Cerebellar nuclear complex (tissue), 1 donor: ENCODE results near the gene RAB31.

ENCODE experiments used
- DNase-seq, 2 experiments: peaks; one replicate each; lab custom pipeline; 2025; lab: John Stamatoyannopoulos, UW

Gene RAB31

DNA sequence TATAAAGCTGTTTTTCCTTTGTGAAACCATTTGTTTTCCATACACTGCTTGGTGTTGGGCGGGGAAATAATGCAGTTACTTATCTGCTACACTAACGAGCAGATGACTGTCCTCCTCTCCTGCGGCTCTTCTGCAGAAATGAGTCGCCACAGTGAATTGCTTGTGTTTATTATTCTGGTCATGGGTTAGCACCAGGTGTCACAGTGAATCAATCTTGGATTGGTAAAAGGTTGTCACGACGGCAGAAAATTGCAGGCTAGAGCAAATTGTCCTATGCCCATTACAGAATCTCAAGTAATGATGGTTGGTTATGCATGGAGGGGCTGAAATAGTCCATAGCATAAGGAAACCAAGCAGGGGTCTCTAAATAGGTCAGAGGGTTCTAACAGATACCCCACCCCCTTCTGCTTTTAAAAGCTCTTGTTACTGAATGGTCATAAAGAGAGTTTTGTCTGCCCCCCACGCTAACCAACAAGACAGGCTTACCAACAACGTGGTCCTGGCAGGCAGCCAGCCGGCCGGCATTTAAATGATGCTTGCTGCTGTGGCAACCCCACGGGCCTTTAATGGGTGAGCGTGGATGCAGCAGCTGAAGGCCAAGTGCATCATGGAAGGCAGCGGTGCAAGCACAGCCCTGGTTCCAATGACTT, 29.5 kb downstream of the RAB31 start:
- DNase-seq = no peak

DNA sequence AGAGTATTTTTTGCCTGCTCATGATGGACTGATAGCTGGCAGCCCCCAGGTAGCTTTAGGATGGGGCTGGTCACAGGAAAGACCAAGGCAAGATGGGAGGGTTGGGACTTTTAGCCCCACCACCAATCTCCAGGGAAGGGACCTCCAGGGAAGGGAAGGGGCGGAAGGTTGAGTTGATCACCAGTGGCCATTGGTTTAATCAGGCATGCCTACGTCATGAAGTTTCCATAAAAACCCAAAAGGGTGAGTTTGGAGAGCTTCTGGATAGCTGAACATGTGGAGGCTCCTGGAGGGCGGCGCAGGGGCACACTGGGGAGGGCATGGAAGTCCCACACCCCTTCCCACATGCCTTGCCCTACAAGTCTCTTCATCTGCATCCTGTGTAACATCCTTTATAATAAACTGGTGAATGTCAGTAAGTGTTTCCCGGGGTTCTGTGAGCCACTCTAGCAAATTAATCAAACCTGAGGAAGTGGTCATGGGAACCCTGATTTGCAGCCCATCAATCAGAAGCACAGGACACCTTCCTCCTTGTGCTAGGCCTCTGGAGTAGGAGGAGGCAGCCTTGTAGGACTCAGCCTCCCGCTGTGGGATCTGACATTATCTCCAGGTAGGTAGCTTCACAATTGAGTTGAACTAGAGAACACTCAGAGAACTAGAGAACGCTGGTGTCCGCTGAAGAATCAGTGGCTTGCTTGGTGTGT, 30.3 kb downstream of the RAB31 start:
- DNase-seq = no peak

GRCh38 chr18:9739516-9739915, 31.4 kb downstream of the RAB31 start:
- no peak for DNase-seq

DNA sequence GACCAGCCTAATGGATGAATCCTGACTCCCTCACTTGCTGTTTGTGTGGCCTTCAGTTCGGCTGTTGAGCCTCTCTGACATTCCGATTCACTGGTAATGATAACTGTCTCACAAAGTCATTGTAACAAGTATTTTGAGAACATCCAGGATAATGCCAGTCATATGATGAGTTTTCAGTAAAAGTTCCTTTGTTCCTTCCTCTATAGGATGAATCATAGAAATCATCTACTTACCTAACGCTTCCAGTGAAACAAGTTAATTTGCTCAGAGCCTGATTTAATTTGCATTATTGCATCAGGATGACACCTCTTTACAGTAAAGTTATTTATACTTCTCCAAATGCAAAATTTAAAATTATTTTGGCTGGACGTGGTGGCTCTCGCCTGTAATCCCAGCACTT, 32.0 kb downstream of the RAB31 start:
- DNase-seq = no peak

DNA sequence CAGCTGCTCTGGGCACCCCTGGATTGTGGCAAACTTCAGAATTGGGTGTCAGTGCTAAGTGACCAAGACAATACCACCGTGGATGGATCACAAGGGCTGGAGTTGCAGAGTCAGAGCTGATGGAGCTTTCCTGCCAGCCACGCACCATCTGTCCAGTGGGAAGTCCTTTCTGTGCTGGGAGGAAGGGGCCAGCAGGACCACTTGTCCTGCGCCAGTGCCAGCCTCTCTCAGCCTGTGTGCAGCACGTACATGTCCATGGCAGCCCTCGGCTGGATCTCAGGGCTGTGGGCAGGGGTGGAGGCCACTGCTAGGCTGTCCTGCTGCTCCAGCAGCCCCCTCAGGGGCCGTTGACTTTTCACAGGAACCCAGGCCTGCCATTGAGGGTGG, 33.3 kb downstream of the RAB31 start:
- no peak for DNase-seq

DNA sequence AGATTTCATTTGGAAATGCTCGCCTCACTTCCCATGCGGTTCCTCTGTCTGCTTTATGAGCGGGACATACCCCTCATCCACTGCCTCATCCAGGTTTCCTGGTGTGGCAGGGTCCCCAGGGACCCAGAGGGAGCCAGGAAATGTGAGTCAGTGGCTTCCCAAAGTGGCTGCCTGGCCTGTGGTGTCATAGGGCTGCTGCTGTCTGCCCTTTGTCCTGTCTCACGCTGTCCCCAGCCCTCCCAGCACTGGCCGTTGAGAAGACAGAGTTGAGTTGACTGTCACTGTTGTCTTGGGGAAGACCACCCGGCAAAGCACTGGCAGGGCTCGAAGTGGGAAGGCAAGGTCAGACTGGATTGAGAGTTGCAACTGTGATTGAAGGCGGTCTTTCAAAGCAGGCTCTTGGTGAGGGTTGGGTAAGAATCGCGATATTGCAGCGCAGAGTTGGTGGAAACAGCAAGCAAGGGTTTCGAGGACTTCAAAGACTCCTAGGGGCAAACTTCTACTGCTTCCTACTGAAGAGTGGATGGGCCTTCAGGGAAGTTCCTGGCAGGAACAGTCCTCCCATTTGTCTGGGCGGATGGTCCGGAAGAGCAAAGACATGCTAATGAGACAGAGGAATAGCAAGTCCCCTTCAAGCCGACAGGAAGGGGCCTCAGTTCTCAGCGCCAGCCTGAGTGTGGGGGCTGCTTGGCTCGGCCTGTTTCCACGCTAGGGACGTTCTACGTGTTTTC, 33.9 kb downstream of the RAB31 start:
- no peak for DNase-seq

GRCh38 chr18:9742524-9743131, 34.5 kb downstream of the RAB31 start:
- no peak for DNase-seq

DNA sequence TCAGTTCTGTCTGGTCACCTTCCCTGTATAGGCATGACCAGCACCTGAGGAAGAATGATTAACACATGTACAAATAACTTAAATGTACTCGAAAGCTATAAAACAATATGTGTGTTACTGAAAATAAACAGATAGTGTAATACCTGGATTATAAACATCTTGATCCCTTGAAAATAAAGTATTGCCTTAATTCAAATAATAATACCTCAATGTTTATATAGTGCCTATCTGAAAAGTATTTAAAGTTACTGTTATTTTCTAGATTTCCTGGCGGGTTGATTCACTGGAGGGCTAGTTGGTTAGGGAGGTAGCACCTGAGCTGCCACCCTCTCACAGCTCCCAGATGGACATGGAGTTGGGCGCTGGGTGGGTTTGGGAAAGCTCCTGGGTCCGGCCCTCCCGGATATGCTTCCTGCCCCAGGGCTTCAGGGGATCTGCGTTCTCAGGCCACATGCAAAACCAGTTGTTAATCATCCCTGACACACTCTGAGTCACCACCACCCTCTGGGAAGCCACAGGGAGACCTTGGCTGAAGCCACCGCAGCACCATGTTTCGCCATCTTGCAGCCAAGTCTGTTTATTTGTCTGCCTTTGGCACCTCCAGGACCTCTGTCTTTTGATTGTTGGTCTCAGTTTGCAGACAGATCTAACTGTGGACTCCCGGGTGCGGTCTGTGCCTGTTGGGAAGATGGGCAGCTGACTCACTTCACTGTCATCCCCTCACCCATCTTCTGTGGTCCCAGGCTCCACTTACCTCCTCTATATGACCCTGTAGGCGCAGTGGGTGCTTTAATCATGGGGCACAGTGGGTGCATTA, 35.3 kb downstream of the RAB31 start:
- no peak for DNase-seq

GRCh38 chr18:9746958-9747357, 38.9 kb downstream of the RAB31 start:
- DNase-seq = no peak

GRCh38 chr18:9749611-9750010, 41.5 kb downstream of the RAB31 start:
- DNase-seq = no peak

- no peak for DNase-seq
These were observed 42.0 kb downstream of the RAB31 start for GRCh38 chr18:9750112-9750511.

- no peak for DNase-seq
These were observed 42.7 kb downstream of the RAB31 start for GRCh38 chr18:9750606-9751304.

DNA sequence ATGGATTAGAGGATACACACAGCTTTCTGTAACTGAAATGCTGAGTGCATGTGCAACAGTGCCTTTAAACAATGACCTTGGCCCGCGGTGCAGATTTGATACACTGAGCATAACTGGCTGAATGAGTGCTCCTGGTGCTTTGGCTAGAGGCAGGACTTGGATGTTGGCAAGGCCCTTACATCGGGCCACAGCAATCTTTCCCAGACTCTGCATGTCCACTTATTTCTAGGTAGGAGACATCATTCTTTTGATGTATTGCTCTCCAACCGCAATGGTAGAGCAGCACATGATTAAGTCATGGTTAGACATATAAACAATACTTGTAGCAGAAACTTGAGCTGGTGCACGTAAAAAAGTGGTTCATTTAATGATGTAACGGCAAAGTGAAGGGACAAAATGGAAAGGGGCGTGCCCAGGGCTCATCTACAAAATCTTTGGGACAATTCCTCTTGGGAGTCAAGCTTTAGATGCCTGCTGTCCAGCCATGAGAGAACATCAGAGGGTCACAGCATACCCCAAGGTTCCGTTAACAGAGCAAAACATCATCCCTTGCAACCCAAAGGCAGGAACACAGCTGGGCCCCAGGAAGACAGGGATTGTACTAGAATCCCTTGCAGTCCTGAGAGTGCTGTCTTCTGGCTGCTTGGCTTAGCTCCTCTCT, 43.4 kb downstream of the RAB31 start:
- no peak for DNase-seq

- no peak for DNase-seq
These were observed 45.7 kb downstream of the RAB31 start for GRCh38 chr18:9753846-9754245.

- no peak for DNase-seq
These were observed 47.0 kb downstream of the RAB31 start for GRCh38 chr18:9755110-9755509.

GRCh38 chr18:9755615-9756014, 47.5 kb downstream of the RAB31 start:
- DNase-seq = no peak

DNA sequence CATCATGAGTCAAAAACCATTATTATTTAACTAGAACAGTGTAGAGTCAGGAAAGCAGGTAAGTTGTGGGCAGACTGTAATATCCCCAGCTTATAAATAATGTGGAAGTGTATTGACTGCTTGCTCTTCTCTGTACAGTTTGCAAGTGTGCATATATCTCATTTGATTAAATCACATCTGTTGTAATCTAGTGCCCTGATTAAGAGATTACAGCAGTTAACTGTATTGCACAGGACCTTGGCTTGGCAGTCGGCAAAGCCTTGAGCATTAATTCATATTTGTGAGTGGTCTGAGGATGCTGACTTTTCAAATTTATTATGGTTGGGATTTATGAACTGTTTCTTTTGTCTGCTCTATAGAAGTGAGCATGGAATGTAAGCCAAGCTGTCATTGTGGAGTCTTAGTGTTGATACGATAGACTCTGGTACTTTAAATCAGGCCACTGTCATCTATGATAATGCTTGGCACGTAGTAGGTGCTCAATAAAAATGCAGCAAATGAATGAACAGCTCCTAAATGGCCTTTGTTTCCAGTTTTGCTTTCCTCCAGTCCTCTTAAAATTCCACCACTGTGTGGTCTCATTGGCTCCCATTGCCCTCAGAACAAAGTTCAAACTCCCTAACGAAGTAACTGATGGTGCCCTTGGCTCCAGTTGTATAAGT, 48.3 kb downstream of the RAB31 start:
- no peak for DNase-seq

DNA sequence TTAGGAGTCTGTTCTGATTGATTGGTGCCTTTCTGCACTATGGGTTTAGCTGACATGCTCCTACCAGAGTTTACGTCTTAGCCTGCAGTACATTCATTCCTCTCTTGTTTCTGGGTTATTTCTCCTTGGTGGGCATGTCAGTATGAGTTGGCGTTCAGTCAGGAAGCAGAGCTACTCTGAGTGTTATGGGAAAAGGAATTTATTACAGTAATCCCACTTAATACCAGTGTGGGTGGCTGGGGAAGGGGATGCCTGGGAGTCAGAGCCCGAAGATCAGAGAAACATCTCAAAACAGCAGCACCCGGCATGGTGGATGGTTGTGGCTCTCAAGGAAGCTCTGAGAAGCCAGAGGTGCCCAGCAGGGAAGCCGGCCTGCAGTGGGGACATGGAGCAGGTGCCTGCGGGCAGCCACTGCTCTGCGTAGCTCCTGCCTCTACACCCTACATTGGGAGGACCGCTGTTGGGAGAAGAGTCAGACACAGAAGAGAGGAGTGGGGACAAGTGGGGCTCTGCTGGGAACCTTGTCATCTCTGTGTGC, 48.9 kb downstream of the RAB31 start:
- DNase-seq = no peak

DNA sequence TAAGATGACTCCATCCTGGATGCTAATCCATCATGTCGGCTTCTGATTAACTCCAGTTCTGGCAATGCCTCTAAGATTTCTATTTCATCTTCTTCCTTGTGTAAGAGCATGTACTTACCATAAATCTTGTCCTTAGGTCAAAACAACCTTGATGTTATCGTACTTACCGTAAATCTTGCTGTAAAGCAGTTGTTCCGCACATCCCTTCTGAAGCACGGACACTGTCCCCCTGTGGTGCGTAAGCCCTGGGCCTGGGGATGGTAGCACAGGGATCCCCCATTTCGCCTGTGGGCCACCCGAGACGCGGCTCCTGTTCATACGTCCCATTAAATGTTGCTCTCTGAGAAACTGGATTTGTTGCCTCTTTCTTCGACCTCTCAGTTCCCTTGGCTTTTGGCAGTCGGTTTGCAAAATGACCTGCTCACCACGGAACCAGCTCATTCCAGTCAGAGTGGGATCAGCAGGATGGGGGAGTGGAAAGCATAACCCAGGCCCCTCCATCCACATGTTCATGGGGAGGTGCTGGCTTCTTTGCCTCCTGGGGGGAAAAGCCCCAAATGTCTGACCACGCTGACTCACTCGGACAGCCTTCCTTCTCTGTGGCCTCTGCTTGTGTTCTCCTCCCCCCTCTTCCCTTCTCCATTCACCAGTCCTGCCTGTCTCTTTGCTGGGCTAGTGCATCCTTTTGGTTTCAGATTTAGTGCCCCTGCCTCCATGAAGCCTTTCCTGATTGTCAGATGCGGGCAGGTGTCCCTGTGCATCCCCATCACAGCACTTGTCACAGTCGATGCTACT, 49.9 kb downstream of the RAB31 start:
- no peak for DNase-seq
